ENCODE measurements around the gene RPL7L1.

RPL7L1 gene

GRCh38 chr6:42936398-42936797, 57.0 kb downstream of the RPL7L1 start:
- DNase-seq = no peak

- no peak for DNase-seq
These were observed 58.4 kb downstream of the RPL7L1 start for GRCh38 chr6:42937548-42938427.

- DNase-seq = no peak
These were observed 59.0 kb downstream of the RPL7L1 start for GRCh38 chr6:42938428-42938796.

GRCh38 chr6:42938987-42939809, 59.8 kb downstream of the RPL7L1 start:
- DNase-seq = no peak
